Lower leg skin (tissue), 3 donors: Measurements from ENCODE around the gene TBC1D22A.

Experiments used
- POLR2A ChIP-seq, 2 donors: fragments of 450-650 bp; IDR thresholded peaks; one replicate each; pipeline ENCODE4 v1.6.1; 2016 to 2017; ENCODE audit warnings: antibody characterized with exemption in 2 of 2, mild to moderate bottlenecking in 1 of 2, moderate library complexity in 1 of 2
- TF ChIP-seq, protein P1 (sequence below), 3 donors: fragments of 450-650 bp; IDR thresholded peaks; one replicate each; pipeline ENCODE4 v1.5.1; 2016; ENCODE audit warnings: antibody characterized with exemption in 3 of 3, mild to moderate bottlenecking in 3 of 3, moderate library complexity in 2 of 3

DNA sequence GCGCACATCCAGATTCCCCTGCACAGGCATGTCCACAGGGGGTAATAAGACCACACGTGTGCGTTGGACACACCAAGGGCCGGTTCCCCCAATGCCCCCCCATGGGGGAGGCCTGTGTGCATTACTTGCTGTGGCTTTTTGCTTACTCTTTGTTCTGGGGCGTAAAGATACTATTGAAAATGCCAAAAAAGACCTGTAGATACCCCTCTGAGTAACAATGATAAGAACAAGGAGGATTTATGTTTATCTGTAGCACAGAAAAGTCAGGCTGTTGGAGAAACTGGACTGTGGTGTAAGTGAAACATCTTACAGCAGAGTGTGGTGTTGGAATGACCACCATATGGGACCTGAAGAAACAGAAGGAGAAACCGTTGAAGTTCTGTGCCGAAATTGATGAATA is 103.2 kb downstream of the TBC1D22A start:
- TF ChIP-seq, protein P1, sequence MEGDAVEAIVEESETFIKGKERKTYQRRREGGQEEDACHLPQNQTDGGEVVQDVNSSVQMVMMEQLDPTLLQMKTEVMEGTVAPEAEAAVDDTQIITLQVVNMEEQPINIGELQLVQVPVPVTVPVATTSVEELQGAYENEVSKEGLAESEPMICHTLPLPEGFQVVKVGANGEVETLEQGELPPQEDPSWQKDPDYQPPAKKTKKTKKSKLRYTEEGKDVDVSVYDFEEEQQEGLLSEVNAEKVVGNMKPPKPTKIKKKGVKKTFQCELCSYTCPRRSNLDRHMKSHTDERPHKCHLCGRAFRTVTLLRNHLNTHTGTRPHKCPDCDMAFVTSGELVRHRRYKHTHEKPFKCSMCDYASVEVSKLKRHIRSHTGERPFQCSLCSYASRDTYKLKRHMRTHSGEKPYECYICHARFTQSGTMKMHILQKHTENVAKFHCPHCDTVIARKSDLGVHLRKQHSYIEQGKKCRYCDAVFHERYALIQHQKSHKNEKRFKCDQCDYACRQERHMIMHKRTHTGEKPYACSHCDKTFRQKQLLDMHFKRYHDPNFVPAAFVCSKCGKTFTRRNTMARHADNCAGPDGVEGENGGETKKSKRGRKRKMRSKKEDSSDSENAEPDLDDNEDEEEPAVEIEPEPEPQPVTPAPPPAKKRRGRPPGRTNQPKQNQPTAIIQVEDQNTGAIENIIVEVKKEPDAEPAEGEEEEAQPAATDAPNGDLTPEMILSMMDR (IDR thresholded peaks at IDR 0.05), result no peak
- no peak for TF ChIP-seq POLR2A (IDR thresholded peaks at IDR 0.05)
